ENCODE measurements around the gene OR2AG2.

The OR2AG2 gene

GRCh38 chr11:6794639-6795038 is 22.9 kb upstream of the OR2AG2 start:
- TF ChIP-seq, protein P1, sequence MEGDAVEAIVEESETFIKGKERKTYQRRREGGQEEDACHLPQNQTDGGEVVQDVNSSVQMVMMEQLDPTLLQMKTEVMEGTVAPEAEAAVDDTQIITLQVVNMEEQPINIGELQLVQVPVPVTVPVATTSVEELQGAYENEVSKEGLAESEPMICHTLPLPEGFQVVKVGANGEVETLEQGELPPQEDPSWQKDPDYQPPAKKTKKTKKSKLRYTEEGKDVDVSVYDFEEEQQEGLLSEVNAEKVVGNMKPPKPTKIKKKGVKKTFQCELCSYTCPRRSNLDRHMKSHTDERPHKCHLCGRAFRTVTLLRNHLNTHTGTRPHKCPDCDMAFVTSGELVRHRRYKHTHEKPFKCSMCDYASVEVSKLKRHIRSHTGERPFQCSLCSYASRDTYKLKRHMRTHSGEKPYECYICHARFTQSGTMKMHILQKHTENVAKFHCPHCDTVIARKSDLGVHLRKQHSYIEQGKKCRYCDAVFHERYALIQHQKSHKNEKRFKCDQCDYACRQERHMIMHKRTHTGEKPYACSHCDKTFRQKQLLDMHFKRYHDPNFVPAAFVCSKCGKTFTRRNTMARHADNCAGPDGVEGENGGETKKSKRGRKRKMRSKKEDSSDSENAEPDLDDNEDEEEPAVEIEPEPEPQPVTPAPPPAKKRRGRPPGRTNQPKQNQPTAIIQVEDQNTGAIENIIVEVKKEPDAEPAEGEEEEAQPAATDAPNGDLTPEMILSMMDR (IDR thresholded peaks at IDR 0.05; ENCODE audit: borderline replicate concordance, insufficient read depth, low read depth, low read length): no peak
- no peak overlapping the region for H3K4me3 ChIP-seq (ENCODE audit: low read depth, low read length)

- TF ChIP-seq, protein P1 (IDR thresholded peaks at IDR 0.05; ENCODE audit: borderline replicate concordance, insufficient read depth, low read depth, low read length): no peak
- H3K4me3 ChIP-seq (ENCODE audit: low read depth, low read length): no peak overlapping the region
Observed at GRCh38 chr11:6790546-6790945, 18.8 kb upstream of the OR2AG2 start.

DNA sequence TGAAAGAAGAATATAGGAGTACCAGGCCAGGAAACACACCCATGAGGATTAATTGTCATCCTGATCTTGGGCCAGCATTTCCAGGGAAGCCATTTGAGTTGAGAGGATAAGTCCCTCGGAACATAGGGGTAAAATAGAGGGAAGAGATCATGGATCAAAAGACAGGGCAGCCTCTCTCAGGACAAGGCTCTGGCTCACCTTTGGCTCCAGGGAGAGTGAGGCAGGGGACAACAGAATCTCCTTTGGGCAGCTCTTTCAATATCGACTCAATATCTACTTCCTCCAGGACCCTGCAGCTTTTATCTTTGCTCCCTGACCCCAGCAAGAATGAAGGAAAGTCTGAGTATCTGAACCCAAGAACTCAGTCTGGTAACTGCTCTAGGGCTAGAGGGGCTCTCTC is 10.9 kb upstream of the OR2AG2 start, which contains the start of gene OR2AG1:
Gene OR2AG1, plus strand, starts transcription at position 301 of the 400 bp plus-strand sequence. CDS start 2,018 bp downstream, outside the sequence.
- no peak within 1 kb of the TSS for H3K4me3 ChIP-seq (ENCODE audit: low read depth, low read length)
- TF ChIP-seq, protein P1 (IDR thresholded peaks at IDR 0.05; ENCODE audit: borderline replicate concordance, insufficient read depth, low read depth, low read length): no peak

GRCh38 chr11:6780829-6781228 is 9.1 kb upstream of the OR2AG2 start:
- TF ChIP-seq, protein P1 (IDR thresholded peaks at IDR 0.05; ENCODE audit: borderline replicate concordance, insufficient read depth, low read depth, low read length): no peak
- H3K4me3 ChIP-seq (ENCODE audit: low read depth, low read length): no peak overlapping the region

DNA sequence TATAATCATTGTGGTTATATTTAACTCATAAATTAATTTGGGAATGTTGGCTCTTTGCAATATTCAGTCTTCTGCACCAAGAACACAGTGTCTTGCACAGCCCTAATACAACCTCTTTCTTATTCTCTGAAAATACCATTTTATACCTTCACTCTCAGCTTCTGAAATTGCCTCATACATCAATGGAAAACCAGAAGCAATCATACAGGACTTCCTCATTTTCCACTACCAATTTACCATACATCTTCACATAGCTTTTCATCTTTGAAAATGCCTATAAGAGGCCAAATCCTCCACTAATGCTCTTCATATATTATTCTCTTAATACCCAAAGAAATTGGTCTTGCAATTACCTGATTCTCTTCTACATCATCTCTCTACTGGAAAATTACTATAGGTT is 6.7 kb upstream of the OR2AG2 start:
- TF ChIP-seq, protein P1 (IDR thresholded peaks at IDR 0.05; ENCODE audit: borderline replicate concordance, insufficient read depth, low read depth, low read length): no peak
- H3K4me3 ChIP-seq (ENCODE audit: low read depth, low read length): no peak overlapping the region

GRCh38 chr11:6757373-6757967 is 14.3 kb downstream of the OR2AG2 start:
- no peak overlapping the region for H3K4me3 ChIP-seq (ENCODE audit: low read depth, low read length)
- TF ChIP-seq, protein P1 (IDR thresholded peaks at IDR 0.05; ENCODE audit: borderline replicate concordance, insufficient read depth, low read depth, low read length): peak; percentile 63

DNA sequence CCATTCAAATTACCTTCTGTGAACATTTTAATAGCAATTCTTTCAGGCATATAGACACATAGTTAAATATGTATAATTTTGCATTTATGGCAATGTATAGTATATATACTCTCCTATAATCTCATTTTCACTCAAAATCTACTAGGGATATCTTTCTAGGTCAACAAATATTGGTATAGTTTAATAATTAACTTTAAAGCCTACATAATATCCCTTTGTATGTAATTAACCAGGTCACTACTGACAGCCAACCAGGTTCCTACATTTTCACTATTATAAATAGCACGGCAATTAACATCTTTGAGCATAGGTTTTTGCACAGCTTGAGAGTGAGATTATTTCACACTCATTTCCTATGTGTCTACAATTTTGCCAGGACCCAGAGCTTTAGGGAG is 15.8 kb downstream of the OR2AG2 start:
- TF ChIP-seq, protein P1 (IDR thresholded peaks at IDR 0.05; ENCODE audit: borderline replicate concordance, insufficient read depth, low read depth, low read length): no peak

More for the DNA sequence above, 15.8 kb downstream of the OR2AG2 start:
- H3K4me3 ChIP-seq (ENCODE audit: low read depth, low read length): no peak overlapping the region
